Parathyroid adenoma (tissue), 2 donors: ENCODE data around the gene KSR1.

Experiments used
- H2AFZ ChIP-seq: fragments of 300-600 bp; sonication (generic); one replicate; pipeline ENCODE4 v1.7.0; 2017; ENCODE audit warnings: antibody characterized with exemption, mild to moderate bottlenecking
- H3K27ac ChIP-seq: fragments of 300-600 bp; sonication (generic); one replicate; pipeline ENCODE4 v1.7.0; 2017
- H3K27me3 ChIP-seq: fragments of 300-600 bp; sonication (generic); one replicate; pipeline ENCODE4 v1.7.0; 2017; ENCODE audit warnings: low read length; ENCODE audit not compliant: control insufficient read depth, insufficient read depth
- H3K36me3 ChIP-seq: fragments of 300-600 bp; sonication (generic); one replicate; pipeline ENCODE4 v1.7.0; 2017; ENCODE audit warnings: low read length; ENCODE audit not compliant: control insufficient read depth, insufficient read depth
- H3K4me1 ChIP-seq: fragments of 300-600 bp; sonication (generic); one replicate; pipeline ENCODE4 v1.7.0; 2017; ENCODE audit warnings: control low read depth
- H3K4me2 ChIP-seq: fragments of 300-600 bp; sonication (generic); one replicate; pipeline ENCODE4 v1.7.0; 2017; ENCODE audit warnings: low read length
- H3K4me3 ChIP-seq: fragments of 300-600 bp; sonication (generic); one replicate; pipeline ENCODE4 v1.7.0; 2017; ENCODE audit warnings: low read depth, low read length
- H3K79me2 ChIP-seq: fragments of 300-600 bp; sonication (generic); one replicate; pipeline ENCODE4 v1.7.0; 2017; ENCODE audit warnings: control low read depth
- H3K9ac ChIP-seq: fragments of 300-600 bp; sonication (generic); one replicate; pipeline ENCODE4 v1.7.0; 2017; ENCODE audit warnings: mild to moderate bottlenecking
- H3K9me3 ChIP-seq: fragments of 300-600 bp; sonication (generic); one replicate; pipeline ENCODE4 v1.7.0; 2017; ENCODE audit warnings: low read length; ENCODE audit not compliant: control insufficient read depth
- CTCF ChIP-seq: fragments of 300-600 bp; sonication (generic); IDR thresholded peaks from one replicate; pipeline ENCODE4 v1.7.0; 2017; ENCODE audit warnings: antibody characterized with exemption, mild to moderate bottlenecking
- donor health status: primary hyperparathyroidism.

Gene KSR1

DNA sequence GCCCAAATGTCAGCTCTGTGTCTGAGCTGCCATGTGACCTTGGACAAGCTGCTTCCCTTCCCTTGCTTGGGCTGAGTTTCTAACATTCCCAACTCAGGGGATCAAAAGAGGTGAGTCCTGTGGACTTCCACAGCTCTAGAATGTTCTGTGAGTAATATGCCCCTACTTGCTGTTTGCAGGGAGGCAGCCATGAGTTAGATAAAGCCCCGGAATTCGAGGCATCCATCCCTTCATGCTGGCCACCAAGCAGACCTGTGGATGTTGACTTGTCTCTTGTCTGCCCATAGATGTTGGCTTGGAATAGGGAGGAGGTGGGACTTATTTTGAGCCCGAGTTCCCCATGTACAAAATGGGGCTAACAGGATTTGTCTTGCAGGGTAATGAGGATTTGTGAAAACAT lies 36.2 kb downstream of the KSR1 start:
- no peaks in the 10 kb centered on the region for H3K36me3 ChIP-seq
- no peaks in the 10 kb centered on the region for H3K27me3 ChIP-seq
- no peak overlapping the region for H3K27ac ChIP-seq
- no peak overlapping the region for H3K4me3 ChIP-seq
- no peak for TF ChIP-seq CTCF
- no peak overlapping the region for H2AFZ ChIP-seq
- H3K79me2 ChIP-seq = peaks cover 19% of the 10 kb centered on the region
- no peak overlapping the region for H3K9ac ChIP-seq
- H3K4me2 ChIP-seq = no peak overlapping the region
- H3K9me3 ChIP-seq = no peaks in the 10 kb centered on the region
- H3K4me1 ChIP-seq = peaks cover 4% of the 10 kb centered on the region

- no peaks in the 10 kb centered on the region for H3K27me3 ChIP-seq
- no peak overlapping the region for H3K4me2 ChIP-seq
- H3K4me1 ChIP-seq = peaks cover 4% of the 10 kb centered on the region
- no peak overlapping the region for H3K9ac ChIP-seq
- H3K9me3 ChIP-seq = no peaks in the 10 kb centered on the region
- H3K36me3 ChIP-seq = no peaks in the 10 kb centered on the region
- H3K79me2 ChIP-seq = peaks cover 19% of the 10 kb centered on the region
- no peak overlapping the region for H3K27ac ChIP-seq
- H2AFZ ChIP-seq = no peak overlapping the region
- no peak for TF ChIP-seq CTCF
- no peak overlapping the region for H3K4me3 ChIP-seq
Measured at GRCh38 chr17:27493088-27493487, 36.8 kb downstream of the KSR1 start.

DNA sequence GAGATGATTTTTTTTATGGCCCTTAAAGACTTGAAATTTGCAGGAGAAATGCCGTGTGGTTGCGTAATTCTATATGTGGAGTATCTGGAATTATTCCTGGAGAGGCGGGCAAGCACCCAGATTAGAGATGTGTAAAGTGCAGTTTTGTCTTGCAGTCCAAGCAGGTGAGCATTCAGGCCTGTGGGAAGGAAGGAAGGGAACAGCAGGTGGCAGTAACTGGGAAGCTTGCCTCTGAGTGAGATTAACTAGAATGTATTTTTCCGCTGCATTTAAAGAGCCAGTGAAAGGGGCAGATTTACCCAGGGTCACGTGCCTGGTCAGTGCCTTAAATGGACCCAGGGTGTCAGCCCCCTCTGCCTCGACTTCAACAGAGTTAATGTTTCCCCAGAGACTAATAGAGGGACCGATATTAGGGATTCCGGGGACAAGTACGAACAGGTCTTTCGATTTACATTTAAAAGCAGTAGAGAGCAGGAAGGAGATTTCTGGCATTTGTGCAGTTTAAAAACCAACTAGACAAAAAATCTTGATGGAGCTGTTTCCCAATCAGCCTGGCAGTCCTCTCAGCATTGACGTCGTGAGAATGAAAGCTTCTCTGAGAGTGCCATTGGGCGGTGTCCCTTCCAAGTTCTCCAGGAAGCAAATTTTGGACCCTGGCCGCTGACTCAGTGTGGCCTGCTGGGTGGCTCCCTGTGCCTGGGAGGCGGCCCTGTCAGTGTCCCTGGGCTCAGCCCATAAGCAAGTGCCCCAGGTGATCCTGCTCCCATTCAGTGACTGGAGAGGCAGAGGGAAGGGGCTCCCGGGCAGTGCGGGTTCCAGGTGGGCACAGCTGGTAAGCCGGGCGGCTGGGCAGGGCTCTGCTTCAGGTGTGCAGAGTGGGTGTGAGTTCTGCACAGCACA lies 38.2 kb downstream of the KSR1 start:
- H3K9me3 ChIP-seq = no peaks in the 10 kb centered on the region
- peaks cover 4% of the 10 kb centered on the region for H3K4me1 ChIP-seq
- H2AFZ ChIP-seq = no peak overlapping the region
- no peak overlapping the region for H3K9ac ChIP-seq
- no peak overlapping the region for H3K27ac ChIP-seq
- peak; percentile 53 for TF ChIP-seq CTCF
- H3K27me3 ChIP-seq = no peaks in the 10 kb centered on the region
- H3K4me2 ChIP-seq = no peak overlapping the region
- H3K36me3 ChIP-seq = no peaks in the 10 kb centered on the region
- H3K79me2 ChIP-seq = peaks cover 17% of the 10 kb centered on the region
- H3K4me3 ChIP-seq = no peak overlapping the region

- no peak overlapping the region for H3K27ac ChIP-seq
- H3K79me2 ChIP-seq = peaks cover 11% of the 10 kb centered on the region
- TF ChIP-seq CTCF = no peak
- no peaks in the 10 kb centered on the region for H3K36me3 ChIP-seq
- H3K27me3 ChIP-seq = no peaks in the 10 kb centered on the region
- H3K9me3 ChIP-seq = no peaks in the 10 kb centered on the region
- no peak overlapping the region for H2AFZ ChIP-seq
- no peak overlapping the region for H3K9ac ChIP-seq
- peaks cover 4% of the 10 kb centered on the region for H3K4me1 ChIP-seq
- H3K4me2 ChIP-seq = no peak overlapping the region
- H3K4me3 ChIP-seq = no peak overlapping the region
Measured at GRCh38 chr17:27495460-27495859, 39.2 kb downstream of the KSR1 start.

DNA sequence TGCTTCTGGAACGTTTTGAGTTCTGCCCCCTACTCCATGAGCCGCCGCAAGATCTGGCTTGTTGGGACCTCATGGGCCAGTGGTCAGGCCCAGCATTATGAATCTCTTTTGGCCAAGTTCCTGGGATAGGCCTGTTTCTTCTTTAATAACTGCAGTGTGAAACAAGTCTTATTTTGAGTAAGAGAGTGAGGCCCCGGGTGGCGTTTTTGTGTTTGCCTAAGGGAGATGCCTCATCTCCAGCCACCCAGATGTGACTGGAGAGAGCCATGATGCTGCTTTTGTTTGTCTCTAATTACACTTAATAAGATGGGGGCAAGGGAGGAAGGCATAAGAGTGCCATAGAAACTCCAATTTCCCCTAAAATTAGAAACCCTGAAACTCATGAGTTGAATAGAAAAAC lies 39.8 kb downstream of the KSR1 start:
- Histone ChIP-seq H3K27me3 (no peaks in the 10 kb centered on the region), H3K9me3 (no peaks in the 10 kb centered on the region), H3K4me3 (no peak overlapping the region), H3K27ac (no peak overlapping the region), H3K36me3 (no peaks in the 10 kb centered on the region), H2AFZ (no peak overlapping the region), H3K4me2 (no peak overlapping the region), H3K79me2 (peaks cover 11% of the 10 kb centered on the region), H3K9ac (no peak overlapping the region), H3K4me1 (peaks cover 4% of the 10 kb centered on the region)
- TF ChIP-seq CTCF = no peak
